Testis (tissue), 5 donors: ENCODE measurements around the gene OPN1MW2. TPM values are rescaled to one million over a fixed set of nuclear protein-coding genes. Genes with fewer than 3 reads are reported as not detected.
"Not testable (repeated sequence)": the region's sequence is repeated elsewhere in the genome, so short reads cannot be mapped to it uniquely, and the experiment has no call there.

ENCODE experiments used
- DNase-seq: peaks from one replicate; pipeline ENCODE4 v3.0.0-alpha.2; 2019
- H3K27ac ChIP-seq, 2 donors: fragments of 200-600 bp; sonication (generic); one replicate each; pipeline ENCODE4 v1.5.1; 2019
- H3K27me3 ChIP-seq: fragments of 200-600 bp; sonication (generic); one replicate; pipeline ENCODE4 v1.5.1; 2019
- H3K36me3 ChIP-seq: fragments of 200-600 bp; sonication (generic); one replicate; pipeline ENCODE4 v1.5.1; 2017; ENCODE audit warnings: low read depth; ENCODE audit errors: missing control alignments
- H3K4me1 ChIP-seq: fragments of 200-600 bp; sonication (generic); one replicate; pipeline ENCODE4 v1.5.1; 2019
- H3K4me3 ChIP-seq, 2 donors: fragments of 200-600 bp; sonication (generic); one replicate each; pipeline ENCODE4 v1.5.1; 2017 to 2019
- H3K9me3 ChIP-seq: fragments of 200-600 bp; sonication (generic); one replicate; pipeline ENCODE4 v1.5.1; 2017
- WGBS, 2 donors: methylation state at CpG; one replicate each; pipeline ENCODE4 v1.1.5; 2018; 5-methylcytosine and 5-hydroxymethylcytosine counted together
- intact Hi-C: fragments of 100-400 bp; cut with DNase I; formaldehyde crosslinking; loops from one replicate; pipeline ENCODE4 v1.15.1; 2023; ENCODE audit warnings: low total_unique reads
- long read RNA-seq, 2 donors: transcript quantifications; one replicate each; lab custom pipeline, GENCODE V29; 2026
- polyA plus RNA-seq: library from polyadenylated mRNA; stranded (reverse); fragments of 350-450 nt; fragmentation: Illumina TruSeq; extraction: RNeasy Lipid Tissue Mini Kit (QIAGEN cat#74804); gene quantifications from one replicate; pipeline ENCODE4 v1.2.3, GENCODE V29; 2014; ENCODE audit warnings: low read depth, low replicate concordance; ENCODE audit not compliant: insufficient read depth
- total RNA-seq, 2 donors: library from RNA; depleted of rRNA; stranded (reverse); fragments of >200 nt; gene quantifications; one replicate each; pipeline ENCODE4 v1.2.3, GENCODE V29; 2016

The OPN1MW2 gene
- total RNA-seq, result not detected
- polyA plus RNA-seq, result not detected
- long read RNA-seq, donor 1, result 0 reads
- long read RNA-seq, donor 2, result 0 reads

- H3K4me1 ChIP-seq, result not testable (repeated sequence)
Measured at GRCh38 chrX:154219456-154219855, at the start of gene OPN1MW2. Gene OPN1MW2 (plus strand): TSS chrX:154219756. CDS start chrX:154219816, 60 bp downstream.

GRCh38 chrX:154172535-154172943 is 47.0 kb upstream of the OPN1MW2 start:
- intact Hi-C loops, H3K27ac ChIP-seq, H3K9me3 ChIP-seq, H3K4me1 ChIP-seq, H3K4me3 ChIP-seq, DNase-seq, H3K27me3 ChIP-seq, H3K36me3 ChIP-seq: not testable (repeated sequence)
- WGBS, 2 donors, result no CpG with 5 or more reads among the region's 11 CpGs

More at GRCh38 chrX:154219456-154219855, at the start of gene OPN1MW2:
- H3K27me3 ChIP-seq, intact Hi-C loops, H3K36me3 ChIP-seq, H3K9me3 ChIP-seq, DNase-seq, H3K4me3 ChIP-seq, H3K27ac ChIP-seq: not testable (repeated sequence)
- WGBS, 2 donors, result no CpG with 5 or more reads among the region's 16 CpGs

- no CpG with 5 or more reads among the region's 10 CpGs for WGBS, 2 donors
- DNase-seq, H3K9me3 ChIP-seq, H3K27ac ChIP-seq, H3K4me1 ChIP-seq, H3K27me3 ChIP-seq, H3K36me3 ChIP-seq, H3K4me3 ChIP-seq, intact Hi-C loops: not testable (repeated sequence)
Measured at GRCh38 chrX:154174356-154174755, 45.2 kb upstream of the OPN1MW2 start.

GRCh38 chrX:154182296-154182695 is 37.3 kb upstream of the OPN1MW2 start, which contains the start of gene OPN1MW:
Gene OPN1MW (plus strand): TSS chrX:154182596. CDS start chrX:154182678, 82 bp downstream.
- H3K4me1 ChIP-seq, H3K4me3 ChIP-seq, H3K9me3 ChIP-seq, H3K27ac ChIP-seq, intact Hi-C loops, H3K36me3 ChIP-seq, DNase-seq, H3K27me3 ChIP-seq: not testable (repeated sequence)
- WGBS, 2 donors, result no CpG with 5 or more reads among the region's 14 CpGs

GRCh38 chrX:154183794-154184193 is 35.8 kb upstream of the OPN1MW2 start:
- WGBS, 2 donors, result no CpG with 5 or more reads among the region's 8 CpGs
- intact Hi-C loops, DNase-seq, H3K27ac ChIP-seq, H3K36me3 ChIP-seq, H3K4me1 ChIP-seq, H3K4me3 ChIP-seq, H3K27me3 ChIP-seq, H3K9me3 ChIP-seq: not testable (repeated sequence)

- H3K27ac ChIP-seq, H3K4me1 ChIP-seq, H3K36me3 ChIP-seq, DNase-seq, intact Hi-C loops, H3K4me3 ChIP-seq, H3K9me3 ChIP-seq, H3K27me3 ChIP-seq: not testable (repeated sequence)
- no CpG with 5 or more reads among the region's 8 CpGs for WGBS, 2 donors
Measured at GRCh38 chrX:154192846-154193245, 26.7 kb upstream of the OPN1MW2 start.

- H3K9me3 ChIP-seq, H3K27ac ChIP-seq, H3K36me3 ChIP-seq, H3K4me1 ChIP-seq, DNase-seq, H3K27me3 ChIP-seq, H3K4me3 ChIP-seq, intact Hi-C loops: not testable (repeated sequence)
- WGBS, 2 donors, result no CpG with 5 or more reads among the region's 2 CpGs
Measured at GRCh38 chrX:154194316-154194715, 25.2 kb upstream of the OPN1MW2 start.

- WGBS, 2 donors, result no CpG with 5 or more reads among the region's 15 CpGs
- H3K4me1 ChIP-seq, H3K36me3 ChIP-seq, H3K4me3 ChIP-seq, H3K9me3 ChIP-seq, H3K27me3 ChIP-seq, DNase-seq, intact Hi-C loops, H3K27ac ChIP-seq: not testable (repeated sequence)
Measured at GRCh38 chrX:154196466-154196865, 23.1 kb upstream of the OPN1MW2 start.

- H3K36me3 ChIP-seq, H3K9me3 ChIP-seq, H3K4me1 ChIP-seq, intact Hi-C loops, H3K27me3 ChIP-seq, DNase-seq, H3K27ac ChIP-seq, H3K4me3 ChIP-seq: not testable (repeated sequence)
- WGBS, 2 donors, result no CpG with 5 or more reads among the region's 21 CpGs
Measured at GRCh38 chrX:154209670-154210418, 9.7 kb upstream of the OPN1MW2 start.

- intact Hi-C loops, H3K27ac ChIP-seq, H3K27me3 ChIP-seq, DNase-seq, H3K9me3 ChIP-seq, H3K4me3 ChIP-seq, H3K4me1 ChIP-seq, H3K36me3 ChIP-seq: not testable (repeated sequence)
- 95% methylated on average over 7 of the region's 9 CpGs; no CpG with 5 or more reads in 1 of the 2 donors for WGBS, 2 donors
Measured at GRCh38 chrX:154211057-154211456, 8.5 kb upstream of the OPN1MW2 start.

- H3K4me1 ChIP-seq, H3K9me3 ChIP-seq, H3K36me3 ChIP-seq, DNase-seq, intact Hi-C loops, H3K4me3 ChIP-seq, H3K27ac ChIP-seq, H3K27me3 ChIP-seq: not testable (repeated sequence)
- no CpG with 5 or more reads among the region's 10 CpGs for WGBS, 2 donors
Measured at GRCh38 chrX:154211499-154211898, 8.1 kb upstream of the OPN1MW2 start.

GRCh38 chrX:154225292-154225691 is 5.7 kb downstream of the OPN1MW2 start:
- H3K36me3 ChIP-seq, H3K4me3 ChIP-seq, intact Hi-C loops, DNase-seq, H3K4me1 ChIP-seq, H3K27me3 ChIP-seq, H3K27ac ChIP-seq, H3K9me3 ChIP-seq: not testable (repeated sequence)
- no CpG with 5 or more reads among the region's 6 CpGs for WGBS, 2 donors
